ENCODE data around the gene NHS. TPM values are rescaled to one million over a fixed set of nuclear protein-coding genes. Genes with fewer than 3 reads are reported as not detected.

Gene NHS
- total RNA-seq, 1 experiment from 2014 or later: 0.05 TPM

DNA sequence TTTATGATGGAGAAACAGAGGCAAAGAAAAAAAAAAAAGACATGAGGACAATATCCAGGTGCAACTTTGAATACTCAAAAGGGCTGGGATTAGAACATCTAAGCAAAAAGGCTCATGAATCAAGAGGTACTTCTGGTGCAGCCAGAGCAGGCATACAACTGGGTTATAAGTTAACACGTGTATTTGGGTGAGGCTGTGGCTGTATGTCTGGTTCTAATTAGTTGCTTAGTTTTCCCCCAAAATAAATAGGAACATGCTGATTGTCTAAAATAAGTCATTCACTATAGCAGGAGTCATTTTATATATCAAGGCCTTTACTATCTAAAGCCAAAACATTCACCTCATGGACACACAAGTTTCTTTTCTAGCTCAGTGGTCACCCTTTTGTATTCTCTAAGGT lies 20.2 kb downstream of the NHS start:
- in situ Hi-C loops (cut with HindIII; ENCODE audit: low pct_unique_long_range_greater_than_20kb, low sequenced_read_pairs): no loop called here
- DNase-seq (ENCODE audit: low read depth, low spot score): no peak

- in situ Hi-C loops (cut with HindIII; ENCODE audit: low pct_unique_long_range_greater_than_20kb, low sequenced_read_pairs): no loop called here
- DNase-seq (ENCODE audit: low read depth, low spot score): no peak
These were observed 22.1 kb downstream of the NHS start for GRCh38 chrX:17397074-17397473.

DNA sequence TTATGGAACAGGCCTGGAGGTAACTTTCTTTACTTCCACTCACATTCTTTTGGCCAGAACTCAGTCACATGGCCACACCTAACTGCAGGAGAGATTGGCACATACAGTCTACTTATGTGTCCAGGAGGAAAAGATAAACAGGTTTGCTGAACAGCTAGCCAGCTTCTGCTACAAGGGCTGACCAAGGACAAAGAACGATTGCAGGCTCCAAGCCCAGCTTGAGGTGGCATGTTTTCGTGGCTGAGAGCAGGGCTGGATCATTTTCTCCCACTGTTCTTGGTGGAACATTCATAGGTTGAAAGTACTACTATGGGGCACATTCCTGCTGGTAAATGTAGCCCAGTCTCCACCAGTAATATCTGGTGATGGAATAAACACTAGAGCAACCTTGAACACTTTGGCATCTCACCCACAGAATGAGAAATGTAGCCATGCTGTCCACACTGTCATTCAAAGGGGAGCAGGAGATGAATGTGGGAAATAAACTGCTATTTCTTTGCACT lies 28.2 kb downstream of the NHS start:
- in situ Hi-C loops (cut with HindIII; ENCODE audit: low pct_unique_long_range_greater_than_20kb, low sequenced_read_pairs): no loop called here
- no peak for DNase-seq (ENCODE audit: low read depth, low spot score)

DNA sequence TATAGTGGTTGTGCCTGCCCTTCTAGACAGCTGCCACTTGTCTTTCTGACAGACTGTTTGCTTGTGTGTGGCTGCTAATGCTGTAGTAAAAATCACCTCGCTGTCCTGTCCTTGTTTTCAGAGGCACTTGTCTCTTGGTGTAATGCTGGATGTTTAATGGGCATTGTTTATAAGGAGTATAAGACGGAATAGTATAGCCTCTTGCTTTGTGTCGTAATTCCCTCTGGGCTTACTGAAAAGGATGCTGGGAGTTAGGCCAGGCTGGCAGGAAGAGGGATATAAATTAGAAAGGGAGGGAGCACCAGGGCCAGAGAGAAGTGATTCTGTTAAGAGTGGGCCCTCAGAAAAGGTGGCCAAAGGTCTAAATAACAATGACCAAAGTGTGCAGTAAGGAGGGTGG lies 29.0 kb downstream of the NHS start:
- no peak for DNase-seq (ENCODE audit: low read depth, low spot score)
- in situ Hi-C loops (cut with HindIII; ENCODE audit: low pct_unique_long_range_greater_than_20kb, low sequenced_read_pairs): no loop called here

DNA sequence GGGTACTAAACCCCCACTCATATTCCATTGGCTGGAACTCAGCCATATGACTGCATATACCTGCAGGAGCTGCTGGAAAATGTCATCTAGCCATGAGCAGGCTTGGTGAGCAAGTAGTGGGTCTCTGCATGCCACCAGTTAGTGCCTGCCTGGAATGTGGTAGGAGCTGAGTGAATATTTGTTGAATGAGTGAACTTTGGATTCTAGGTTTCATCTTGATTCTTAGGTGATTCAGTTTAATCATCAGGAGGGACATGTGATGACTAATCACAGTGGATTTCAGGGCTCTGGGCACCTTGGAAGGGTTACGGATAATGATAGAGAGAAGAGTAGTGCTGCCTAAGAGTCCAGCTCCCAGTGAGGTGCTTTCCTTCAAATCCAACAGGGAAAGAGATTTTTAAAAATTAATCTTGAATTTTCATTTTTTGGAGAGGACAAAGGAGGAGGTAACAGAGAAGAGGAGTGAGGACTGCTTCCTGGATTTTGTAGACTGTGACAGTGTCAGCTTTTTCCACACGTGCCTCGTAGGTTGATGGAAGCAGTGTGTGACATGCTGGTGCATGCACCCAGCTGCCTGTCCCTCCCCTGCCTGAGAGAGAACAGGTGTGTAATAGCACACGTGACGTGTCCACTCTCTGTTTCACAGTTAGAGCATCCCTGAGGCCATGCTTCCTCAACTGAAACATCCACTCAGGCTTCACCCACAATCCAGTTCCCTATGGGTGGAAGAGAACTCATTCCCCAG lies 30.4 kb downstream of the NHS start:
- no peak for DNase-seq (ENCODE audit: low read depth, low spot score)
- in situ Hi-C loops (cut with HindIII; ENCODE audit: low pct_unique_long_range_greater_than_20kb, low sequenced_read_pairs): no loop called here

DNA sequence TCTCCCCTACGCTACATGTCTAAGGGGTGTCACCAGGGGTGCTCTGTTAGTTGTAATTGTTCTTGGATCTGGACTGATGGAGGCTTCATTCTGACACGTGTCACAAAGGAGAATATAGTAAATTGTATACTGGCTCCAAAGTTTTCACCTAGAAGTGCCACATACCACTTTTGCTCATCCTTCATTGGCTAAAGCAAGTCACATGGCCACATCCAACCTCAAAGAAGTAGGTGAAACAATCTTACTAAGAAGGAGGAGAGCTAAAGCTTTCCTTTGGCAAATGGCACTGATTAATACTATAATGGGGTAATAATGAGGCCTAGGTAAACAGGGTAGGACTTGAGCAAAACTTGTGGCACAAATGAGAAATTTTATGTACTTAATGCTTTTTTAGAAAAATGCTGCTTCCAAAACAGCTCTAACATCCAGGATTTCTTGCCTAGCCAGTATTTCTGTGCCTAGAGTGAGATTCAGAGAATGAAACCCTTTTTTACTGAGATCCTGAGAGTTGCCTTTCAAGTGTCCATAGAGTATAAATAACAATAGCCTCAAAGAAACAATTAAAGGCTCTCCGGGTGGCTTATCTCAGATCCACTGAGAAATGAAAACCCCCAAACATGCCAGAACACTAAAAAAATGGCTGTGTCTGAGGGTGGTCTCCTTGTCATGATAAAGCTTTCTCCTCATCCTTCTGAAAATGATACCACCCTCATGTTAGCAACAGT lies 34.7 kb downstream of the NHS start:
- DNase-seq (ENCODE audit: low read depth, low spot score): no peak
- in situ Hi-C loops (cut with HindIII; ENCODE audit: low pct_unique_long_range_greater_than_20kb, low sequenced_read_pairs): no loop called here

DNA sequence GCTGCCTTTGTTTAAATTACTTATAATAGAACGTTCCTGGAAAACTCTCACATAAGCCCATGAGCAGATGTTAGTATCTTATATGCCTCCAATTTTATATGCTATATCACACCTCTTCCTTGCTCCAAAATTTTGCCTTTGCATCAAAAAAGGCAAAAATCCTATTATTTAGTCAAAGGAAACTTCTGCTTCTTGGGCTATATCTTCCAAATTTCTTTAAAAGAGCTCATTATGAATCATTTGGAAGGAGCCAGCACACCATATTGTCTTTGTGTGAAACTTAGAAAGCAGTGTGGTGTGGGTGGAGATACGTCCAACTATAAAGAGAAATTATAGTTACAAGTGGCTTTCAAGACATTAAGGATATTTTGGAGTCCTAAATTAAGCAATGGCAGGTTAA lies 35.7 kb downstream of the NHS start:
- in situ Hi-C loops (cut with HindIII; ENCODE audit: low pct_unique_long_range_greater_than_20kb, low sequenced_read_pairs): no loop called here

DNA sequence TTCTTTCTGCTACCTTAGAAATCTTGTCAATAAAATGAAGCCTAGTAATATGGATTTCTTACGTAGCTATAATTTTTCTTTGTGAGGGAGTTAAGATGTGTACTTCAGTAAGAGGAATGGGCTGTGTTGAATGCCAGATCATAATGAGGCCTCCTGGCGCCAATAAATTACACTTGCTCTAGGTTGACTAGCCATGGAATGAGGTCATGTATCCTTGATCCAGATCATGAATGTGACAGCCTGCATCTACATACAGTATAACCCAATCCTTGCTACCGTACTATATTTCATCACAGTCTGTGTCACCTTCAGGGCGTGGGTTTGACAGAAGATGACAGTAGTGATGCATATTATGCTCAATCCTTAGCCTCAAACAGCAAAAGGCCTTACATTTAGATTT lies 36.2 kb downstream of the NHS start:
- DNase-seq (ENCODE audit: low read depth, low spot score): no peak
- in situ Hi-C loops (cut with HindIII; ENCODE audit: low pct_unique_long_range_greater_than_20kb, low sequenced_read_pairs): no loop called here

More for the DNA sequence above, 35.7 kb downstream of the NHS start:
- DNase-seq (ENCODE audit: low read depth, low spot score): no peak

- in situ Hi-C loops (cut with HindIII; ENCODE audit: low pct_unique_long_range_greater_than_20kb, low sequenced_read_pairs): no loop called here
- no peak for DNase-seq (ENCODE audit: low read depth, low spot score)
These were observed 37.7 kb downstream of the NHS start for GRCh38 chrX:17412692-17413091.

DNA sequence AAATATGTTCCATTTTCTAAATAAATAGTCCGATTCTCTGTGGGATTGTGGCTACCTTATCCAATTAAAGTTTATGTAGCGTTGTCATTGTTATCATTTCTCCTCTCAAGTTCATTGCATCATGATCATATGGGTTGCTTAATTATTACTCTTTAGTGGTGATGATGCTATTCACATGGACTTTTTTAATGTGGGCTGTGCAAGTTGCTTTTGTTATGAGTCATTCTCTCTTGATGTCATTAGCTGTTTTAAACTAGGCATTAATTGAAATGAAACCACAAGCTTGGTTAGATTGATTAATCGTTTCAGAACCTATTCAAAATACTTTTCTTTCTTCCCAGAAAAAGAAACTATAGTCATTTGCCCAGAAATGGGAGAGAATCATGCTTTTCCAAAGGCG lies 38.2 kb downstream of the NHS start:
- in situ Hi-C loops (cut with HindIII; ENCODE audit: low pct_unique_long_range_greater_than_20kb, low sequenced_read_pairs): no loop called here
- DNase-seq (ENCODE audit: low read depth, low spot score): no peak

DNA sequence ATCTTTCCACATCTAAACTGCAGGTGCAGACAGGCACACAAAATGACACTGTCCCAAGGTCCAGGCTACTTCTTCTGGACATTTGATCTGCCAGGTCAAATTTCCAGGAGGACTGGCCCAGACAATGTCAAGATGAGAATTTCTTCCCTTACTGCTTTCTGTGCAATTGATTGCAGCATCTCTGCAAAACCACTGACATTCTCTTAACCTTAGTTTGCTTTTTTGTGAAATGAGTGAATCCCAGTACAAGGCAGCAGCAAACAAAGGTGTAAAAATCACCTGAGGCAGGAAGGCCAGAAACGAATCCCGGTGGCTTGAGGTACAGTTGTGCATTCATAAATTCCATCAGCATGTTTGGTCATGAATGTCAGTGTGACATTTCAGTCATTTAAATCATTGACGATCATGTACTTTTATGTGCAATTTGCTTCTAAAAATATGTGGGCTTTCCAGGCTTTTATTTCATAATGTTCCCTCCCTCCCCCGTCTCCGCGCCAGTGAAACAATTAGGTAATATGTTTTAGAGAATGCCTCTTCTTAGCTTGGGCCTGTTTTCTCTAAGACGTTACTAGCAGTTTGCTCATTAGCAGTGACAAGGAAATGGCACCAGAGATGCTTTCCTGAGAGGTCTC lies 39.1 kb downstream of the NHS start:
- in situ Hi-C loops (cut with HindIII; ENCODE audit: low pct_unique_long_range_greater_than_20kb, low sequenced_read_pairs): no loop called here
- no peak for DNase-seq (ENCODE audit: low read depth, low spot score)

GRCh38 chrX:17414839-17415238 lies 39.8 kb downstream of the NHS start:
- in situ Hi-C loops (cut with HindIII; ENCODE audit: low pct_unique_long_range_greater_than_20kb, low sequenced_read_pairs): no loop called here
- no peak for DNase-seq (ENCODE audit: low read depth, low spot score)

DNA sequence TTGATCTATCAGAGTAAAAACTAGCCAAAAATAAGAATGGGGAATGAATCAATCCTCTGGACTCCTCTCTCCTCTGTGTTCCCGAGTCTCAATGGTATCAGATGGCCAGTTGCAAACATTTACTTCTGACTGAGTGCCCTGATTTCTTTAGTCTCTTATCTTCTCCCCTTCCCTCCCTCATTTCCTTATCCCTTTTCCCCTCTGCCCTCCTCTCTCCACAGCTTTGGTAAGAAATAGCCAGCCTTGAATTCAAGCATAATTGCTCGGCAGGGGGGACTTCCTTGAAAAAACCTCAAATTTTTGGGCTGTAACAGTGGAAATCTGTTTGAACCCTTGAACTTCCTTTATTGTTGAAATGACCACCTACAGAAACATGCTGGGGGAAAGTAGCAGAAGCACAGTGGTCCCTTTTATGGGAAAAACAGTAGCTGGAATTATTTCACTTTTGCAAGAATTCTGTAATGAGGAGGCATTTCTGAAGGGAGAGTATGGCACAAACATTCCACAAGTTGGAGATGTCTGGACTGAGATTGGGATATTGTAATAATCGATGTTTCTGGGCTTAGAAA lies 40.3 kb downstream of the NHS start:
- in situ Hi-C loops (cut with HindIII; ENCODE audit: low pct_unique_long_range_greater_than_20kb, low sequenced_read_pairs): no loop called here

GRCh38 chrX:17417372-17417771 lies 42.4 kb downstream of the NHS start:
- DNase-seq (ENCODE audit: low read depth, low spot score): no peak
- in situ Hi-C loops (cut with HindIII; ENCODE audit: low pct_unique_long_range_greater_than_20kb, low sequenced_read_pairs): no loop called here

More for the DNA sequence above, 40.3 kb downstream of the NHS start:
- no peak for DNase-seq (ENCODE audit: low read depth, low spot score)

- no peak for DNase-seq (ENCODE audit: low read depth, low spot score)
- in situ Hi-C loops (cut with HindIII; ENCODE audit: low pct_unique_long_range_greater_than_20kb, low sequenced_read_pairs): no loop called here
These were observed 50.1 kb downstream of the NHS start for GRCh38 chrX:17425136-17425535.

DNA sequence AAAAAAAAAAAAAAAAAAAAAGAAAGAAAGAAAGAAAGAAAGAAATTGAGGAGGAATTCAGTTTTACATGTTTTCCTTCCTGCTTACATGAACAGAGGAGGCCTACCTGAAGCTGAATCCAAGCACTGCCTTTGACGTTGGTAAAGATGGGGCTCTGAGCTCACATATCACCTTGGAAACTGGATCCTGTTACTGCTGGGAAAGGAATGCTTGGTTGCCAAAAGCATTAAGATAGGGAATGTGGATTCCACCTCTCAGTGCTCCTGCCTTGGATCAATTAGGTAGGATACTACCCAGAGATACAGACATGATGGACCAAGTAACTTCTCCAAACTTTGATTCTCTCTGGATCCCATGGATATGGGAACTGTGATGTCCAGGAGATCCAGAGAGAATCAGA lies 50.6 kb downstream of the NHS start:
- DNase-seq (ENCODE audit: low read depth, low spot score): no peak
- in situ Hi-C loops (cut with HindIII; ENCODE audit: low pct_unique_long_range_greater_than_20kb, low sequenced_read_pairs): no loop called here

GRCh38 chrX:17431171-17431570 lies 56.2 kb downstream of the NHS start:
- DNase-seq (ENCODE audit: low read depth, low spot score): no peak
- in situ Hi-C loops (cut with HindIII; ENCODE audit: low pct_unique_long_range_greater_than_20kb, low sequenced_read_pairs): no loop called here

DNA sequence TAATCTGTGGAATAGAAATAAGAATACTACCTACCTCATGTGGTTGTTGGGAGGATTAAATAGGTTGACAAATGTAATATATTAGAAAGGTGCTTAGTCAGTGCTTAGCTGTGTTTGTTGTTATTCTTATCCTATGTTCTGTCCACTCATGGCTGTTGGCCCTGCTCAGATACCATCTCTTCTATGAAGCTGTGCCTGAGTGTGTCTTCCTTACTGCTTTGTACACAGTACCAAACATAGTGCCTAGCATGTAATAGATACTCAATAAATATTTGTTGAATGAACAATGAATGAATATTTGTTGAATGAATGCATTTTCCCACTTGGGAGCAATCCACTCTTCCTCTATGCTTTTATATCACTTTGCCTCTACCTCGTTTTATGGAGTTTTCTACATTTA lies 57.2 kb downstream of the NHS start:
- in situ Hi-C loops (cut with HindIII; ENCODE audit: low pct_unique_long_range_greater_than_20kb, low sequenced_read_pairs): no loop called here
- no peak for DNase-seq (ENCODE audit: low read depth, low spot score)
